Activated T-cell treated with anti-CD3 and anti-CD28 coated beads for 24 hours (primary cell): ENCODE measurements around the gene RUNX1.
"Not testable (repeated sequence)": the region's sequence is repeated elsewhere in the genome, so short reads cannot be mapped to it uniquely, and the experiment has no call there.

Experiments used
- DNase-seq: peaks from one replicate; pipeline ENCODE4 v3.0.0-alpha.2; 2020; ENCODE audit warnings: low read depth

Gene RUNX1

GRCh38 chr21:34969423-34970166, 79.5 kb downstream of the RUNX1 start:
- DNase-seq = no peak

- peak; percentile 35 for DNase-seq
Observed at GRCh38 chr21:34968414-34969333, 80.4 kb downstream of the RUNX1 start.

DNA sequence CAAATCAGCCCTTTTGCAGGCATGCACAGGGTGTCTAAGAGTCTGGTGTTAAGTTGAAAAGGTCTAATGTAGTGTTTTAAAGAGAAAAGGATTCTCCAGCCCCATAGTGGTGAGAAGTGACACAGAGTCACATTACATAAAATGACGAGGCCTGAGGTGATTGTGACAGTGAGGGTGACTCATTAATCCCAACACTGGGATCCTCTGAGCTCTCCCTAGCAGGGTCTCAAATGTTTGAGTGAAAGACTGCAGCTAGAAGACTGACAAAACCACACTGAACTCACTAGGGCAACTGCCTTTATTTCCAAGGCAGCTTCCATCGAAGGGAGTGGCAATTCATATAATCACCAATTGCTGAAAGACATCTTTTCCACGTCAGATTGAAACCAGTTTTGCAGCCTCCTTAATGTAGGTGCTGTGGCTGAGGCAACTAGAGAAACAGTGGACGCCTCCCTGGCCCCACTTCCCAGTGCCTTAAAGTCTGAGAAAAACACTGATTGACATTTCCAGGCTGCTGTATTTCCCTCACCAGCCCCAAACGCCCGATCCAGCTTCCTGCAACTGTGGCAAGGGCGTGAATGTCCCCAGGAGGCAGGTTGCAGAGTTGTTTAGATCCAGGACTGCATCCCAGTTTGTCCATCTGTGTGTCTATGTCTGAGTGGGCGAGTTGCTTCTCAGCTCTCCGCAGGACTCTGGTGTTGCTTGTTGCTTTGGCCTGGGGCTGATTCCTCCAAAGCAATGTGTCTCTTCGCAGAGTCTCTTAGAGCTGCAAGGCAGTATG, 81.4 kb downstream of the RUNX1 start:
- peak; percentile 48 for DNase-seq

GRCh38 chr21:34966881-34967280, 82.2 kb downstream of the RUNX1 start:
- DNase-seq = not testable (repeated sequence)

GRCh38 chr21:34965200-34966174, 83.6 kb downstream of the RUNX1 start:
- DNase-seq = no peak

DNA sequence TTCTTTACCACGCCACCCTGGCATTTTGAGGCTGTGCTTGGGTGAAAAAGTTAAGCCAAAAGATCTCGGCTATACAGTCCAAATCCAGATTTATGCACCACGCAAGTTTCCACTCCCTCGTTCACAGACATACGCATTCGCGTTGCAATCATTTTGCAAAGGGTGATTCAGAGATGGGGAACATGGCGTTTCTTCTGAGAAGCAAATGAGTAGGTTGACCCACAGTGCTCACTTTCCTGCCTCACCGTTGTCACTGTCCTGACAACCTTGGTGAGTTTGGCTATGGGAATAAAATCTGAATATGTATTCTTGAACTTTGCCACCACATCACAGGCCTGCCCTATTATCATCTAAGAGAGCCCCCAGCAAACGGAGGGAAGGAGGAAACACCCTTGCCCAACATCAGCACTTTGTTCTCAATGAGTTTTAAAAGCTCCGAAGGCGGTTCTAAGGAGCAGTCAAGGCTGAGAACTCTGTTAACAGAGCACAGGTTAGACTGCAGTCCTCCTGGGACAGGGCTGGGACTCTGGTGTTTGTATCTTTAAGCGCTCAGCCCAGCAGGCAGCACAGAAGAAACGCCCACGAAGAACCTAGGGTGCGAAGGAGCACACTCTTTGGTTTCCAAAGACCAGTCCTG, 86.4 kb downstream of the RUNX1 start:
- DNase-seq = no peak

GRCh38 chr21:34962136-34962535, 87.0 kb downstream of the RUNX1 start:
- DNase-seq = no peak

- DNase-seq = no peak
Observed at GRCh38 chr21:34960687-34961086, 88.4 kb downstream of the RUNX1 start.

- no peak for DNase-seq
Observed at GRCh38 chr21:34959607-34960006, 89.5 kb downstream of the RUNX1 start.

DNA sequence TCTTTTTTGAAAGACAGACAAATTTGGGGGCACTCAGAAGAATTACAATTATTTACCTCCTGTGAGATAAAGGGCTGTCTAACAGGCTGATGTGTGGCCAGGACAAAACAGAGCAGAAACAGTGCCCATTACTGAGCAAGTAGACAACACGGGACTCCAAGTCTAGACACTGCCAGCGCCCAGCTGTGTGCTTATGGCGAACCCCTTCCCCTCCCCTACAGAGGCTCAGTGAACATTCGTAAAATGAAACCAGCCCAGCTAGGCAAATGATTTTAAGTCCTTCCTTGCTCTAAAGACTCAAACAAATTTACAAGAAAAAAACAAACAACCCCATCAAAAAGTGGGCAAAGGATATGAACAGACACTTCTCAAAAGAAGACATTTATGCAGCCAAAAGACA, 91.1 kb downstream of the RUNX1 start:
- no peak for DNase-seq

- no peak for DNase-seq
Observed at GRCh38 chr21:34956416-34957316, 92.4 kb downstream of the RUNX1 start.

DNA sequence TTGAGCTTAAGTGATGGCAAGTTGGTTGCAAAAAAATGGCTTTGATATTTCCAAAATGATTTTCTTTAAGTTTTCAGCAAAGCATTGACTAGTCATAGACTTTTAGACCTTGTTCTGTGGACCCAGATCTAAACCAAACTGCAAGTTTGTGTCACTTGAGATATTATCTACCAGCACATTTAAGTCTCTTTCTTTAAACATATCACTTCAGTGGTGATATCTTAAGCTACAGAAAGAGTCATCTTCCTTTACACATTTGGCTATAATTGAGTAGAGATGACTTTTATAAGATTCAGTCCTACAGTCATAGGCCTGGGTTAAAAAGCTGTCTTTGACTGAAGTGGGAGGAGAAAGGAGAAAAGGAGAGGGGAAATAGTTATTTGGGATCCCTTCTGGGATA, 95.2 kb downstream of the RUNX1 start:
- no peak for DNase-seq

GRCh38 chr21:34952701-34953100, 96.4 kb downstream of the RUNX1 start:
- DNase-seq = no peak

DNA sequence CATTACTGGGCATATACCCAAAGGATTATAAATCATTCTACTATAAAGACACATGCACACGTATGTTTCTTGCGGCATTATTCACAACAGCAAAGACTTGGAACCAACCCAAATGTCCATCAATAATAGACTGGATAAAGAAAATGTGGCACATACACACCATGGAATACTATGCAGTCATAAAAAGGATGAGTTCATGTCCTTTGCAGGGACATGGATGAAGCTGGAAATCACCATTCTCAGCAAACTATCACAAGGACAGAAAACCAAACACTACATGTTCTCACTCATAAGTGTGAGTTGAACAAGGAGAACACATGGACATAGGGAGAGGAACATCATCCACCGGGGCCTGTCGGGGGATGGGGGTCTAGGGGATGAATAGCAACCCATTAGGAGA, 97.2 kb downstream of the RUNX1 start:
- not testable (repeated sequence) for DNase-seq

- DNase-seq = no peak
Observed at GRCh38 chr21:34950980-34951379, 98.1 kb downstream of the RUNX1 start.

GRCh38 chr21:34949499-34949898, 99.6 kb downstream of the RUNX1 start:
- DNase-seq = no peak

GRCh38 chr21:34949030-34949429, 100.1 kb downstream of the RUNX1 start:
- no peak for DNase-seq

DNA sequence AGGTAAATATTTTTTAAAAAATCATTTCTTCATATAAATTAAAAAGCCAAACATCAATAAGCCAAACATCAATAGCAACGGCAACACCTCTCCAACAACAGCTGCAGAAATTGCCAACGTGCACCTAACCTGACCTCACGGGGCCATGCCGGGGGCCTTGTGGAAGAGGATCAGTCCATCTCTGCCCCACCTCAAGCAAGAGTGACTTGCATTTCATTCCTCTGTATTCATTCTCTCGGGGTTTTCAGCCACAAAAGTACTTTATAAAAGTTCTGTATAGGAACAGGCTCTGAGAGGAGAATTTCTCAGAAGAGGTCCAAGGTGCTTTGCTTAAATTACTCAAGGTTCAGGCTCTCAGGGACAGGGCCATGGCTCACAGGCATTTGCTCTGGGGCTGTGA, 100.9 kb downstream of the RUNX1 start:
- DNase-seq = no peak

GRCh38 chr21:34946916-34947534, 102.1 kb downstream of the RUNX1 start:
- DNase-seq = no peak
